ENCODE measurements around the gene ISG20.

Gene ISG20

GRCh38 chr15:88653200-88654064 lies 14.6 kb downstream of the ISG20 start:
- DNase-seq (ENCODE audit: low read depth, low spot score) = no peak

DNA sequence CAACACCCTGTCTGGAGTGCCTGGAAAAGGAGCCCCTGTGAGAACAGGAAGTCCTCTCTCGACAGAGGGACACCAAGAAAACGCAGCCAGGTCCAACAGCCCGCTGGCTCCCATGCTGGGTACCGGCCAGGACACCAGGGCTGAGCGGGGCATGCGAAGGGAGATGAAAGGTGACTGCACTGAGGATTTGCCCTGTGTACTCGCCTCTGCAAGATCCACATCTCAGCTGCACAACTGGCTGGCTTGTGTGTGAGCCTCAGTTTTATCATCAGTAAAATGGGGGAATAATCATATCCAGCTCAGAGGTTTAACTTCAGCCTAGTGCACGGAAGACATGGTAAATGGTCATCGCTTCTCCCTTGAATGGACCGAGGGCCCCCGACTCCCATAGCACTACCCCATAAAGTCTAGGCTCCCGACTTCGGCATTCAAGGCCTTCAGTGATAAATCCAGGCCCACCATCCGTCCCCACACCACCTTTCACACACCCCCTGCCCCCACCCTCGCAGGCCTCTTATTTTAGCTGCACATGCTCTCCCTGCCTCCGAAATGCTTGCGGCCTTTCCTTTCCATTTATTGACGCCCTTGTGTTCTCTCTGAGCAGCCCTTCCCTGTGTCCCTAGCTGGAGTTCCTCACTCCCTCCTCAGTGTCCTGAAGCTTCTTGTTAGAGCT lies 15.8 kb downstream of the ISG20 start:
- DNase-seq (ENCODE audit: low read depth, low spot score) = no peak

- DNase-seq (ENCODE audit: low read depth, low spot score) = no peak
Observed at GRCh38 chr15:88655103-88655553, 16.3 kb downstream of the ISG20 start.

- DNase-seq (ENCODE audit: low read depth, low spot score) = no peak
Observed at GRCh38 chr15:88655800-88656488, 17.1 kb downstream of the ISG20 start.

DNA sequence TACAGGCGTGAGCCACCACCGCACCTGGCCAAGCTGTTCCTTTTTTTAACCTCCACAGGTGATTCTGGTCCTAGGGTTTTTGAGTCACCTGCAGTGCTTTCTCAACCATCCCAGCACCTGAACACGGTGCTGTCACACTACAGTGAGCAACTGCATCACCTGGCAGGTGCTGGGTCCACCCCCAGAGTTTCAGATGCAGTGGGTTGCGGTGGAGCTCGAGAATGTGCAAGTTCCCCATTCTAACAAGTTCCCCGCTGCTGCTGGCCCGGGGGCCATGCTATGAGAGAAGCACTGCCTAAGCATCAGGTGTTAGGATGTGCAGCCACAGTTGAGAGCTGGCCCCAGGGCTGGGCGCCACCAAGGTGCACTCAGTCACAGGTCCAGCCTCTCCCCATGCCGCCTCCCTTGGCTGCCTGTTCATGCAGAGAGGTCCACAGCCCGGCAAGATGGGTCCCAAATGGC lies 18.0 kb downstream of the ISG20 start:
- DNase-seq (ENCODE audit: low read depth, low spot score) = no peak

DNA sequence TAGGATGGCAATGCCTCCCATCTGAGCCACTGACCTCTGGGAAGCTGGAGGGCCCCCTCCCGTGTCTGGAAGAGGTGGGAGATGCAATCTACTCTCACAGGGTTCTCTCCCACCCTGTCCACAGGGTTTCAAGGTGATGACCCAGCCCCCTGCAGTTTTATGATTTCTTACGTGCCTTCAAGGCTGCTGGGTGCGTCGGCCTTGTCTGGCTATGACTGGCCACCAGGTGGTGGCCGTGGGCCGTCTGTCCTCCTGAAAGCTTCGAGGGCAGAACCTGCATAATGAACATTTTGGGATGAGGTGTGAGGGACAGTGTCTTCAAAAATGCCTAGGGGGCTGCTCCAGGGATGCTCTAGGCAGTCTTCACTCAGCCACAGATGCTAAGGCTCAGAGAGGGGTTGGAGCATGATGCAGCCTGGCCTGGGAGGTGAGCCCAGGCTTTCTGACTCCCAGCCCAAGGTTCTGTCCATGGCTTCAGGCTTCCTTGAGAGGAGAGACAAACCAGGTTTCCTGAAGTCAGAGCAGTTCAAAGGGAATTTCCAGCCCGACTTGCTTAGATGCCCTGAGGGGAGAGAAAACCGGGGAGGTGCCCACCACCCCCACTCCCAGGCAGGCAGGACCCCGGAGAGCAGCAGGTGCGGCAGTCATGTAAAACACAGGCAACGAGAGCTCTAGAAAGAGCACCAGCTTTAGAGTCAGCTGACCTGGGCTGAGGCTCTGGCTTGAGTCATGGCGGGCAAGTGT lies 18.7 kb downstream of the ISG20 start:
- no peak for DNase-seq (ENCODE audit: low read depth, low spot score)

GRCh38 chr15:88658070-88658965 lies 19.5 kb downstream of the ISG20 start:
- no peak for DNase-seq (ENCODE audit: low read depth, low spot score)

DNA sequence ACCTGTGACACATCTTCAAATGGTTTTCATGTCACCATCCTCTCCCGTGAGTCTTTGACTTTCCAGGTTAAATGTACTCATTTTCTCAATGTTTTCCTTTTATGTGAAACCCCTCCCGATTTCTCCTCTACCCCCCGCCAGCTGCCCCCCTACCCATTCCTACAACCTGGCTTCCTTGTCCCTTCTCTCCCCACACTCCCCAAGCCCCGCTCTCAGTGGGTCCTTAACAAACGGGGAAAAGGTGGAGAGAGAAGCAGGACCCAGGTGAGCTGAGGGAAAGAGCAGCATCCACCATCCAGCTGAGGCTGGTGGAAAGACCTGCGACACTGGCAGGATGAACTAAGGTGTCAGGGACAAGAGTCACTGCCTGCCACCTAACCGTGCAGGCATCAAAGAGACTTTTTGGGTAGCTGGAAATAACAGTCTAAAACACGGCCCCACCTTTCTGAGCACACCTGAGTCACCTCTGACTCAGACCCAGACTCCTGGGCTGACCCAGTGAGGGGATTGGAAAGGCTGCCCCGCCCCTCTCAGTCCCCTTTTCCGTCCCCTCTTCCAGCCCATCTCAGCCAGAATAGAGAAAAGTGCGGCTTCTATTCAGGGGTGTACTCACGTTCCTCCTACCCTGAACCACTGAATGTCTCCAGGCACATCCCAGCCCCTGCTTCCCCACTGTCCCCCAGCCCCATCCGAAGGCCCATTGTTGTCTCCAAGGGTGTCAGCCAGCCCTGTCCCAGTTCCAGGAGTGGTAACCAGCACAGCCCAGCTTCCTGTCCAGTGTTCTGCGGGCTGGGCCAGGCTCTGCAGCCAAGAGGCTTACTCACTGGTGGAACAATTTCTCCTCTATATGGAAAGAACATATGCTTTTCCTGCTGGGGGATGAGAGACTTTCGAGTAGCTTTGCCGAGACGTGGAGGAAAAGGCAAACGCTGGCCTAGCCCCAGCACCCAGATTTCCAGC lies 20.4 kb downstream of the ISG20 start:
- no peak for DNase-seq (ENCODE audit: low read depth, low spot score)

DNA sequence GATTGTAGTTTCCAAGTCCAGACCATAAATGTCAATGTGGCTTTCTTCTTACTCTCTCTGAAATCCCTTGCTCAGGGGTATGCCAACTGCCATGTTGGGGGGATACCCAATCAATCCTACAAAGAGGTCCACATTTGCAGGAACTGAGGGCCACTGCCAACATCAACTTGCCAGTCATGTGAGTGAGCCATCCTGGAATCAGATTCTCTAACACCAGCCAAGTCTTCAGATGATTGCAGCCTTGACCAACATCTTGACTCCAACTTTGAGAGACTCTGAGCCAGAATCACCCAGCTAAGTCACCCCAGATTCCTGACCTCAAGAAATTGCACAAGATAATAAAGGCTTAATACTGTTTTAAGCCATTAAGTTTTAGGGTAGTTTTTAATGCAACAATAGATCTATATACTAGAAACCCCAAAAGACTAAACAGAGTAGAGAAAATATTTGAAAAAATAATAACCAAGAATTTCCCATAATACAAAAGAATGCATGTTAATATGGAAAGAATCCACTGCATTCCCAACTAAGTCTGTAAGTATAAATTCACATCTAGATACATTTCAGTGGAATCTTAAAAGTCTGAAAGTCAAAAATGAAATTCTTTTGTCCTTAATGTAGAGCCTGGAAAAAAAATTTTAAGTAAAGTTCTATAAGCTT lies 22.4 kb downstream of the ISG20 start:
- DNase-seq (ENCODE audit: low read depth, low spot score) = no peak

DNA sequence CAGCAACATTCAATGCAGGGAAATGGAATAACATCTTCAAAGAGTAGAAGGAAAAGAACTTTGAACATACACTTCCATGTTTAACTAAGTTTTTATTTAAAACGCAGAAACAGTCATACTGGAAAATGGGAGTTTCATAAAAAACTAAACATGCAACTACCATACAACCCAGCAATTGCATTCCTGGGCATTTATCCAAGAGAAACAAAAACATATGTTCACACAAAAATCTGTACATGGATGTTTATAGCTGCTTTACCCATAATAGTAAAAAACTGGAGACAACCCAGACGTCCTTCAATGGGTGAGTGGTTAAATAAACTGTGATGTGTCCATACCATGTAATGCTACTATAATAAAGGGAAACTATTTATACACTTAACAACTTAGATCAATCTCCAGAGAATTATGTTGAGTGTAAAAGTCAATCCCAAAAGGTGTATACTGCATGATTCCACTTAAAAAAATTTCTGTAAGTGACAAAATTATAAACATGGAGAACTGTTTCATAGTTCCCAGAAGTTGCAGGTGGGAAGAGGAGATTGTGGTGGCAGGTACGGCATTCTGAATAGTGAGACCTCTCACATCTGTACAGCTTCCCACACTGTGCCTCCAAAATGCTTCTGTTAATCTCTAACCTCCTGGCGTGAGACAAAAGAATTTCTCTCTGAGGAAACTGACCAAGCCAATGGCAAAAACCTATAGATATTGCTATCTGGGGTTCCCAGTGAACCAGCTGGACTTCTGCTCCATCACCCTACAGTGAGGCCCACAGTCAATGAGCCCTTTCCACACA lies 23.1 kb downstream of the ISG20 start:
- DNase-seq (ENCODE audit: low read depth, low spot score) = no peak

- DNase-seq (ENCODE audit: low read depth, low spot score) = no peak
Observed at GRCh38 chr15:88663141-88663621, 24.4 kb downstream of the ISG20 start.

DNA sequence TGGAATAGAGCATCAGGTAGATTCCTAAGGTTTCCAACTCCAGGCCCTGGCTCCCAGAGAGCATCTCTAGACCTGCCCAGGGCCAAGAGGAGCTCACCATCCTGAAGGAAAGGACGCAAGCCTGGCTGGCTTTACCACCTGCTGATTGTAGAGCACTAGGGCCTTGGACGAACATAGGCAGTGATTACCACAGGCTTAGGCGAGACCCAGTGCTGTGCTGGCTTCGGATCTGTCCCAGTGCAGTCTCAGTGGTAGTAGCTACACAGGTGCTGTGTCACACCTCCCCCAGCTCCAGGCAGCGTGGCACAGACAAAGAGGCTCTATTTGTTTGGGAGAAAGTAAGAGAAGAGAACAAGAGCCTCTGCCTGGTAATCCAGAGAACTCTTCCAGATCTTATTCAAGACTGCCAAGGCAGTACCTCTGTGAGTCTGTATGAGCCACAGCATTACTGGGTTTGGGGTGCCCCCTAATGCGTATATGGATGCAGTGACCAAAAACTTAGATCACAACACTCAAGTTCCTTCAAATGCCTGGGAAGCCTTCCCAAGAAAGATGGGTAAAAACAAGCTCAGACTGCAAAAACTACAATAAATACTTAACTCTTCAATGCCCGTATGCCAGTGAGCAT lies 25.4 kb downstream of the ISG20 start:
- DNase-seq (ENCODE audit: low read depth, low spot score) = no peak

DNA sequence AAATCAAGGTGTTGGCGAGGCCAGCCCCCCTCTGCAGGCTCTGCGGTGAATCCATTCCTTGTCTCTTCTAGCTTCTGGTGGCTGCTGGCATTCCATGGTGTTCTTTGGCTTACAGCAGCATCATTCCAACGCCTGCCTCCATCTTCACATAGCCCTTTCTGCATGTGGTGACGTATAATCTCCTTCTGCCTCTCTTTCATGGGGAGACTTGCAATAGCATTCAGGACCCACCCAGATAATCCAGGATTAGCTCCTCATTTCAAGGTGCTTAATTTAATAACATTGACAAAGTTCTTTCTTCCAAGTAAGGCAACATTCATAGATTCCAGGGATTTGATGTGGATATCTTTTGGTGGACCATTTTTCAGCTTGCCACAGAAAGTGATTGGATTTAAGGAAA lies 35.8 kb downstream of the ISG20 start:
- no peak for DNase-seq (ENCODE audit: low read depth, low spot score)

- no peak for DNase-seq (ENCODE audit: low read depth, low spot score)
Observed at GRCh38 chr15:88678755-88679154, 39.9 kb downstream of the ISG20 start.

DNA sequence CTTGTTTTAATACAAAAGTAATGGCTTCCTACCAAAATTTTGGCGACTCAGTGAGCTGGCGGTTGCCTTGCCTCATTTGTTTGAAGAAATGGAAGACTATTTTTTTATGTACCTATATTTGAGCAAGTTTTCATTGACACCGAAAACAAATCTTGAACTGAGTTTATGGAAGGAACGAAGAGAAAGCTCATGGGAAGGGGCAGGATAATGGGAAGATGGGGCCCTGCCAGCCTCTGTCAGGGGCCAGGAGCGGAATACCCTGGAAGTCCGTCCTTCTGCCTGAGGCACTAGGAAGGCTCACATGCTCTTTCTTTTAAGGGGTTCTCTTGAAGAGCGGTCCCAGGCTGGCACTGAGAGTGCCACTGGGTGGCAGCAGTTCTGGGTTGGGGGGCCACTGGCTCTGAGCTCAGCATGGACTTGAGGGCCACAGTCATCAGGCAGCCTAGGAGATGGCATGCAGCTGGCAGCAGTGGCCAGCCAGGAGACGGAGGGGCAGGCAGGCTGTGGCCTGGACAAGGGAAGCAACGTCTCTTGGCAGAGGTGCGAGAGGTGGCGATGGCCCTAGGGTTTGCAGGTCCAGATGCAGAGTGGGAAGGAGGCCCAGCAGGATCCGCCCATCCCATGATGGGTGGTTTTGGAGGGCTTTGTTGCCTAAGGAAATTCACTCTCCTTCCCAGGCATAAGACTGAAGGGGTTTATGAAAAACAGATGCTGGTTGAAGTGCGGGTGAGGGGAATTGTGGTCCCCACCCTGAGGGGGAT lies 41.6 kb downstream of the ISG20 start:
- no peak for DNase-seq (ENCODE audit: low read depth, low spot score)

GRCh38 chr15:88681610-88682221 lies 42.9 kb downstream of the ISG20 start:
- DNase-seq (ENCODE audit: low read depth, low spot score) = no peak

Measured in brain pericyte (primary cell).